Activated effector memory CD4-positive, alpha-beta T cell treated with Interleukin-2 at 50 U/mL for 16 hours (primary cell): ENCODE data around the gene SLC35F3.

Source experiments
- DNase-seq: peaks from one replicate; pipeline ENCODE4 v3.0.0-alpha.2; 2020

The SLC35F3 gene

GRCh38 chr1:234265321-234265720, 360.8 kb downstream of the SLC35F3 start:
- no peak for DNase-seq

GRCh38 chr1:234265861-234266260, 361.4 kb downstream of the SLC35F3 start:
- DNase-seq: no peak

- no peak for DNase-seq
Measured at GRCh38 chr1:234270093-234270492, 365.6 kb downstream of the SLC35F3 start.

GRCh38 chr1:234270581-234271242, 366.2 kb downstream of the SLC35F3 start:
- no peak for DNase-seq

- no peak for DNase-seq
Measured at GRCh38 chr1:234271243-234271606, 366.7 kb downstream of the SLC35F3 start.

GRCh38 chr1:234272656-234273312, 368.3 kb downstream of the SLC35F3 start:
- no peak for DNase-seq

GRCh38 chr1:234273981-234274380, 369.5 kb downstream of the SLC35F3 start:
- no peak for DNase-seq

GRCh38 chr1:234276151-234276788, 371.8 kb downstream of the SLC35F3 start:
- DNase-seq: no peak

GRCh38 chr1:234277161-234277868, 372.8 kb downstream of the SLC35F3 start:
- no peak for DNase-seq

GRCh38 chr1:234279021-234279420, 374.5 kb downstream of the SLC35F3 start:
- no peak for DNase-seq

- no peak for DNase-seq
Measured at GRCh38 chr1:234280500-234280899, 376.0 kb downstream of the SLC35F3 start.

GRCh38 chr1:234281826-234282489, 377.5 kb downstream of the SLC35F3 start:
- no peak for DNase-seq

- DNase-seq: no peak
Measured at GRCh38 chr1:234286206-234286605, 381.7 kb downstream of the SLC35F3 start.

GRCh38 chr1:234288946-234289345, 384.5 kb downstream of the SLC35F3 start:
- DNase-seq: no peak

GRCh38 chr1:234289538-234290305, 385.2 kb downstream of the SLC35F3 start:
- no peak for DNase-seq

GRCh38 chr1:234292011-234292410, 387.5 kb downstream of the SLC35F3 start:
- no peak for DNase-seq

GRCh38 chr1:234292548-234292947, 388.1 kb downstream of the SLC35F3 start:
- no peak for DNase-seq

GRCh38 chr1:234294109-234294817, 389.8 kb downstream of the SLC35F3 start:
- DNase-seq: no peak

GRCh38 chr1:234295068-234295467, 390.6 kb downstream of the SLC35F3 start:
- DNase-seq: no peak

GRCh38 chr1:234295626-234296025, 391.1 kb downstream of the SLC35F3 start:
- no peak for DNase-seq

- no peak for DNase-seq
Measured at GRCh38 chr1:234296496-234296895, 392.0 kb downstream of the SLC35F3 start.

- no peak for DNase-seq
Measured at GRCh38 chr1:234297668-234298067, 393.2 kb downstream of the SLC35F3 start.
